SK-N-MC (cell line): Measurements from ENCODE around the gene UHRF2.

Source experiments
- EZH2 ChIP-seq: fragments of 200-600 bp; sonication (generic); IDR thresholded peaks from one replicate; pipeline ENCODE4 v1.6.1; 2017; ENCODE audit warnings: antibody characterized with exemption
- POLR2AphosphoS5 ChIP-seq: IDR thresholded peaks from 2 replicates; pipeline ENCODE4 v1.6.1; 2012; ENCODE audit warnings: mild to moderate bottlenecking, low read depth, low read length, borderline replicate concordance

DNA sequence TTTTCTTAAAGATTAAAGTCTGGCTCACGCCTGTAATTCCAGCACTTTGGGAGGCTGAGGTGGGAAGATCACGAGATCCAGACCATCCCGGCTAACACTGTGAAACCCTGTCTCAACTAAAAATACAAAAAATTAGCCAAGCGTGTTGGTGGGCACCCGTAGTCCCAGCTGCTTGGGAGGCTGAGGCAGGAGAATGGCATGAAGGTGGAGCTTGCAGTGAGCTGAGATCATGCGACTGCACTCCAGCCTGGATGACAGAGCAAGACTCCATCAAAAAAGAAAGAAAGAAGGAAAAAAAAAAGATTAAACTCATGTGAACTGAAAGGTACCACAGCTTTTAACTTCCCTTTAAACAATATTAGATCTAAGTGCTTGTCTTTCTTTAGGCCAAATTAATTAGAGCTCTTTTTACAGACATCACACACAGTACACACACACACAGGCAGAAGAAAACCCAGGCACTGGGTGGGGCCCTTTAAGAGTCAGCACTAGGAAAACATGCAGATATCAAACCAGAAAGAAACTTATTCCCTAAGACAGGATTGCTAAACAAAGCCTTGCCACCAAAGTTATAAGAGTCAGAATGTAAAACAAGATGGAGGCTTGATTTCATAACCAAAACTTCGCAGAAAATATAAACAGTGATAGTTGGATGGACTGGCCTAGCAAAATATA lies 29.3 kb upstream of the UHRF2 start:
- TF ChIP-seq EZH2 (no peak), POLR2AphosphoS5 (no peak)
